HUES6 (cell line): ENCODE measurements around the gene EXOC6B.

ENCODE experiments used
- H3K27ac ChIP-seq: 2 replicates; pipeline ENCODE4 v1.7.0; 2013; ENCODE audit warnings: low read depth, mild to moderate bottlenecking, low read length, inconsistent platforms
- H3K27me3 ChIP-seq: 2 replicates; pipeline ENCODE4 v1.6.1; 2013; ENCODE audit warnings: low read length; ENCODE audit not compliant: control insufficient read depth, insufficient read depth
- H3K36me3 ChIP-seq: 2 replicates; pipeline ENCODE4 v1.6.1; 2013; ENCODE audit warnings: low read length; ENCODE audit not compliant: control insufficient read depth, insufficient read depth
- H3K4me1 ChIP-seq: 2 replicates; pipeline ENCODE4 v1.6.1; 2013; ENCODE audit warnings: low read length; ENCODE audit not compliant: control insufficient read depth, insufficient read depth
- H3K4me3 ChIP-seq: 2 replicates; pipeline ENCODE4 v1.5.1; 2013; ENCODE audit warnings: low read depth, low read length
- H3K9ac ChIP-seq: one replicate; pipeline ENCODE4 v1.6.1; 2013; ENCODE audit warnings: mild to moderate bottlenecking, low read length
- H3K9me3 ChIP-seq: 2 replicates; pipeline ENCODE4 v1.6.1; 2013; ENCODE audit warnings: low read depth, low read length; ENCODE audit not compliant: control insufficient read depth, insufficient read depth

Gene EXOC6B

DNA sequence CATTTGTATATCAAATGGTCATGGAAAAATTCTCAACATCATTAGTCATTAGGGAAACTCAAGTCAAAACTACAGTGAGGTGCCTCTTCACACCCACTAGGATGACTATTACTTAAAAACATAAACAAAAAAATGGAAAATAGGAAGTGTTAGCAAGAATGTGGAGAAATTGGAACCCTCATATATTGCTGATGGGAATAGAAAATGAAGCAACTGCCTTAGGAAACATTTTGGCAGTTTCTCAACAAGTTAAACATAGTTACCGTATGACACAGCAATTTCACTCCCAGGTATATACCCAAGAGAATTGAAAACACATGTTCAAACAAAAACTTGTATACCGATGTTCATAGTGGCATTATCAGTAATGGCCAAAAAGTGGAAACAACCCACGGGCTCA is 660.0 kb downstream of the EXOC6B start:
- Histone ChIP-seq H3K9me3 (no peaks in the 10 kb centered on the region), H3K27me3 (no peaks in the 10 kb centered on the region), H3K27ac (no peak overlapping the region), H3K4me3 (no peak overlapping the region), H3K4me1 (no peaks in the 10 kb centered on the region), H3K9ac (no peak overlapping the region), H3K36me3 (no peaks in the 10 kb centered on the region)

DNA sequence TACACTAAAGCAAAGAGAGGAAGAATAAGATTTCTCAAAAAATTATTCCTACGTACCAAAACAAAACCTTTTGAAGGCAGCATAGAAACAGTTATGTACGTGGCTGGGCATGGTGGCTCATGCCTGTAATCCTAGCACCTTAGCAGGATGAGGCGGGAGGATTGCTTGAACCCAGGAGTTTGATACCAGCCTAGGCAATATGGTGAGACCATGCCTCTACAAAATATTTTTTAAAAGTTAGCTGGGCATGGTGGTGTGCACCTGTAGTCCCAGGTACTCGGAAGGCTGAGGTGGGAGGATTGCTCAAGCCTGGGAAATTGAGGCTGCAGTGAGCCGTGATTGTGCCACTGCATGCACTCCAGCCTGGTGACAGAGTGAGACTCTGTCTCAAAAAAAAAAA is 663.3 kb downstream of the EXOC6B start:
- H3K4me3 ChIP-seq, result no peak overlapping the region
- H3K36me3 ChIP-seq, result no peaks in the 10 kb centered on the region
- H3K27ac ChIP-seq, result no peak overlapping the region
- H3K9me3 ChIP-seq, result no peaks in the 10 kb centered on the region
- no peaks in the 10 kb centered on the region for H3K27me3 ChIP-seq
- H3K4me1 ChIP-seq, result no peaks in the 10 kb centered on the region
- H3K9ac ChIP-seq, result no peak overlapping the region

DNA sequence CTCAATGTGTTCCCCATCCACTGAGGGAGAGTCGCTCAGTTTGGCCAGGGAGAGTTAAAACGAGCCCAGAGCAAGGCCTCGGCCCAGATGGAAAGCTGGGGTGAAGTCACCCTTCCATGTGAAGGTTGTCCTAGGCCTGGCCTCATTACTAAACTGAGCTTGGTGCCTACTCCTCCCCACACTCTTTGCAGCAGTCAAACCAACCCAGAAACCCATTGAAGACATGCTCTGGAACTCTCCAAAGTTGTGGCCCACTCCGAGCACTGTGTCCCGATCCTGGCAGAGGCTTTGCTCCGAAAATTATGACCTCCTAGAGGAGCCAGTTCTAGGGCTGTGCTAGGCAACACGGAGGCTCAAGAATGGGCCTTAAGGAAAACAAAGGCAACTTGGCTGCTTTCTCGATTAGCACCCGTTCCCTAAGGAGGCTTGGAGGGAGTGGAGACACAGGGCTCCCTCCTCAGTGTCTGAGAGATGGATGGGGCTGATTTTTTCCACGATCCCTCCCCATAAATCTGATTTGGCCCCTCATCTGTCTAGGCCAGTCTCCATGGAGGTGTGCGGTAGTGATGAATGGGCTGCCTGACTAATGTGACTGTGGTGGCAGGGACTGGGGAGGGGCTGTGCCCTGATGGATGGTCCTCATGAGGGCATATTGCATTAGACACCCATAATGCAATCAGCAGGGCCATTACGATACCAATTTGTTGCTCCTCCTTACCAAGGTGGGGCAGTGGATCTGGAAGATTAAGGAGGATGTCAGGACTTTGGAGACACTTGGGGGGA is 666.4 kb downstream of the EXOC6B start:
- no peaks in the 10 kb centered on the region for H3K36me3 ChIP-seq
- H3K9me3 ChIP-seq, result no peaks in the 10 kb centered on the region
- H3K27me3 ChIP-seq, result peaks cover 6% of the 10 kb centered on the region; the same call in 1 of the 2 replicates
- no peaks in the 10 kb centered on the region for H3K4me1 ChIP-seq
- H3K9ac ChIP-seq, result no peak overlapping the region
- no peak overlapping the region for H3K4me3 ChIP-seq
- H3K27ac ChIP-seq, result no peak overlapping the region

DNA sequence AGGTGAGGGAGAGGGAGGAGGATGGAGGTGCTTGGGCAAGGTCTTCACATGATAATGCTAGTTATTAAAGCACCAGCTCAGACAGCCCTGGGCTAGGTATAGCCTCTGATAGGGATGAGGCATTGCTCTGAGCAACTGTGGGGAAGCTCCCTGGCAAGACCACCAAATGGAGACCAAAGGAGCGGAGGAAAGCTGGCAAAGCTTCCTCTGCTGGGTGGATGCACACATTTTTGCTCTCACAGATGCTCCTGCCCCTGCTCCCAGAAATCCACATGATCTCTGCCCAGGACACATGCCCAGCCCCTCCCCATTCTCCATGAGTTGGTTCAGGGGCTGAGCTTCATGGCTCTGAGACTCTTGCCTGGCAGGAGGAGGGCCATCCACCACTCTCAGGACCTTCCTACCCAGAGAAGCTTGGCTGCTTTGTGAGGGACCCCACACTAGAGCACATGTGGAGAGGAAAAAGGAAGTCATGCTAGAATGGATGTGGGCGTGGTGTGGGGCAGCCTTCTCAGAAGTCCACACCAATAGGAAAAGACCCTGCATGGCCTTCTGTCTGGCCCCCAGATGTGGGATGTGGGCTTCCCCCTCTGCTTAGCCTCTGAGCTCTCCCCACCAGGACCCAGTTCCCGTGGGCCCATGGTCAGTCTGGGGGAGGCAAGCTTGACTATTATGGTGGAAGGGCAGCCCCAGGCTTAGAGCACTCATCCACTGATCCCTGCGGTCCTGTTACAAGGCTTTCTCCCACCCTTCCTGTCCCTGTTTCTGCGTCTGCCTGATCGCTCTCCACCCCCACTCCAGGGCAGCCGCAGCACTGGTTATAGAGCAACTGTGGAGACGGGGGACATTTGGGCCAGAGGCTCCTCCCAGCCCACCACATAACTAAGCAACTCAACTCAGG is 667.7 kb downstream of the EXOC6B start:
- no peaks in the 10 kb centered on the region for H3K4me1 ChIP-seq
- no peaks in the 10 kb centered on the region for H3K9me3 ChIP-seq
- no peaks in the 10 kb centered on the region for H3K36me3 ChIP-seq
- H3K27me3 ChIP-seq, result peaks cover 8% of the 10 kb centered on the region
- no peak overlapping the region for H3K4me3 ChIP-seq
- H3K27ac ChIP-seq, result no peak overlapping the region
- H3K9ac ChIP-seq, result no peak overlapping the region

DNA sequence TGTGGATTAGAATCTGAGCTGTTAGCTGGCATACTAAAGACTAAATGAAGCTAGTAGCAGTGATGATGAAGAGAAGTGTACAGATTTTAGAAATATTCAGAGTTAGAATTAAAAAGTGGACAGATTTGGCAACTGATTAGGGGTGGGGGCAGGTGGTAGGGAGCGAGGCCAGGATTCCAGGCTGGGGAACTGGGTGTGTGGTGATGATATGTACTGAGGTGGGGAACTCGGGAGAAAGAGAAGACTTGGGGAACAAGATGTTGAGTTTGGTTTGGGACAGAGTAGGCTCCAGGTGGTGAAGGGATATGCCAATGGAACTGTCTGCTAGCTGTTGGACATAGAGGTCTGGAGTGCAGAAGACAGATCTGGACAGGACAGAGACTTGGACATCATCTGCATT is 669.0 kb downstream of the EXOC6B start:
- Histone ChIP-seq H3K4me1 (no peaks in the 10 kb centered on the region), H3K27ac (no peak overlapping the region), H3K9ac (no peak overlapping the region), H3K4me3 (no peak overlapping the region), H3K27me3 (peaks cover 19% of the 10 kb centered on the region), H3K36me3 (no peaks in the 10 kb centered on the region), H3K9me3 (no peaks in the 10 kb centered on the region)

DNA sequence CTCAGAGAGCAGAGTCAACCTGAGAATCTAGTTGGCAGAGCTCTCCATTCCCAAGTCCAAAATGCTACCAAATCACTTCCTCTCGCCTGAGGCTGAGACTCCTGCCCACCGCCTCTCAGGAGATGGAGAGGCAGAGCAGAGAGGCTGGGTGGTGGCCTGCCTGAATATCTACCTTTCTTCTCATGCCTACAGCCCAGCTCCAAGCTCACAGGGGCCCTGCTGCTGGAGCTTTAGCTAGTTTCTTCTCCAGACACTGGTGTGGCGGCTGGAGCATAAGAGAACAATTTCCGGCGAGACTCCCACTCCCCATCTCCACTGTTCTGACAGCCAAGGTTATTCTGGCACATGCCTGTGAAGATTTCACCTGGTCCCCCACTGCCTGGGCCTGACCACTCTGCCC is 670.1 kb downstream of the EXOC6B start:
- Histone ChIP-seq H3K9ac (no peak overlapping the region), H3K27me3 (peaks cover 31% of the 10 kb centered on the region), H3K27ac (no peak overlapping the region), H3K4me3 (no peak overlapping the region), H3K36me3 (no peaks in the 10 kb centered on the region), H3K9me3 (no peaks in the 10 kb centered on the region), H3K4me1 (no peaks in the 10 kb centered on the region)

DNA sequence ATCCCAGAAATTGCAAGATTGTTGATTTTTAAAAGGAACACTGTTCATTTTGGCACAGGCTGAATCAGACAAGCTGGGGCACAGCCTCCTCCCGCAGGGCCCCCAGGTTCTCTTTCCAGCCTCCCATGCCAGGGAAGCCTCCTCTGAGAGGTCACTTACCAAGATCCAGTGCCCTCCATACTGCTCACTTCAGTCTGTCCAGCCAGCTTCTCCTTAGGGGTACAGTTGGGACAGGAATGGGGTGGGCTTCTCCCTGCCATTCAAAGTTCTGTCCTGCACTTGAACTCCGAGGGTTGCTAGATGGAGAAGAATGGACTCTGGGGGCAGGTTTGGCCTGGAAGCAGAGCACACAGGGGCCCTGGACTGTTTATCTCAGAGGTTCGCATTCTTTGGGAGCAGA is 670.7 kb downstream of the EXOC6B start:
- peaks cover under 1% of the 10 kb centered on the region for H3K4me1 ChIP-seq
- H3K4me3 ChIP-seq, result no peak overlapping the region
- H3K9ac ChIP-seq, result no peak overlapping the region
- no peaks in the 10 kb centered on the region for H3K36me3 ChIP-seq
- no peaks in the 10 kb centered on the region for H3K9me3 ChIP-seq
- peaks cover 37% of the 10 kb centered on the region for H3K27me3 ChIP-seq
- H3K27ac ChIP-seq, result no peak overlapping the region

DNA sequence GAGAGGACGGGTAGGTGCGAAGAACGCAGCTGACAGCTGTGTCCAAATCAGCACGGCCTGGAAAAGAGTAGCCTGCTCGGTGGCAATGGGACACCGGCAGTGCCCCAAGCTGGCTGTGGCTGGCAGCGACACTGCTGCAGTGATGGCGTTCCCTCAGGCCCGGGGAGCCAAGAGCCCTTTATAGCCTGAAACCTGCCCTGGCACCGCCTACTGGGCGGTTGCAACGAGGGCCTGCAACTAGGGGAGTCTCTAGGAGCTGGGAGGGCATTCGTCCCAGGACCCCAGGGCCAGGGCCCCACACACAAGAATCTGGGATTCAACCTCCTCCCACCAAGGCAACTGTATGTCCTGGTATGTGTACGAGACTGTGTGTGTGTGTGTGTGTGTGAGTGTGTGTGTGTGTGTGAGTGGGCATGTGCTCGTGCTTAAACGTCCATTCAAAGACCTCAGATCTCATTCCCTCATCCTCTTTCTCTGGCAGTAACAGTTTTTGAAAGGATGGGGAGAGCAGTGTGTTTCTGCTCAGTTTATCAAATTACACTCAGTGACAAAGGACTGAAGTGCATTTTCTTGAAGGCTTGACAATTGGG is 671.4 kb downstream of the EXOC6B start:
- H3K27ac ChIP-seq, result no peak overlapping the region
- no peak overlapping the region for H3K4me3 ChIP-seq
- H3K9me3 ChIP-seq, result no peaks in the 10 kb centered on the region
- H3K9ac ChIP-seq, result no peak overlapping the region
- H3K36me3 ChIP-seq, result no peaks in the 10 kb centered on the region
- H3K27me3 ChIP-seq, result peaks cover 43% of the 10 kb centered on the region
- H3K4me1 ChIP-seq, result peaks cover 7% of the 10 kb centered on the region

DNA sequence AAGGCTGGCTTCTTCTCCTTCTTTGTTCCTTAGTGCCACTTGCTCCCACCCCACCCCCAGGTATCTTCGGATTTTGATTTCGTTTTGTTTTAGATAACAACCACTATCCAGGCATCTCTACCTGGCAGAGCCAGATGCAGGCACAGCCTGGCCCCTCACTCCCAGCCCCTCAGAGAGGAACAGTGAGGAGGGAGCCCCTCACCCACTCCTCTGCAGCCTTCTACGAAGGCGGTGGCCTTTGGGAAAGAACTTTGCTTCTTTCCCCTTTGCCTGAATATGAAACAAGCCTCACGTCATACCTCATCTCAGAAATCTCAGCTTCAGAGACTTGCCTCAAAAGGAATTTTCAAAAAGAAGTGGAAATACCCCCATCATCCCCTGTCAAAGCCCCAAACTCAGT is 671.9 kb downstream of the EXOC6B start:
- no peak overlapping the region for H3K4me3 ChIP-seq
- peaks cover 9% of the 10 kb centered on the region for H3K4me1 ChIP-seq
- no peaks in the 10 kb centered on the region for H3K36me3 ChIP-seq
- H3K27me3 ChIP-seq, result peaks cover 49% of the 10 kb centered on the region
- H3K9ac ChIP-seq, result no peak overlapping the region
- no peak overlapping the region for H3K27ac ChIP-seq
- no peaks in the 10 kb centered on the region for H3K9me3 ChIP-seq

DNA sequence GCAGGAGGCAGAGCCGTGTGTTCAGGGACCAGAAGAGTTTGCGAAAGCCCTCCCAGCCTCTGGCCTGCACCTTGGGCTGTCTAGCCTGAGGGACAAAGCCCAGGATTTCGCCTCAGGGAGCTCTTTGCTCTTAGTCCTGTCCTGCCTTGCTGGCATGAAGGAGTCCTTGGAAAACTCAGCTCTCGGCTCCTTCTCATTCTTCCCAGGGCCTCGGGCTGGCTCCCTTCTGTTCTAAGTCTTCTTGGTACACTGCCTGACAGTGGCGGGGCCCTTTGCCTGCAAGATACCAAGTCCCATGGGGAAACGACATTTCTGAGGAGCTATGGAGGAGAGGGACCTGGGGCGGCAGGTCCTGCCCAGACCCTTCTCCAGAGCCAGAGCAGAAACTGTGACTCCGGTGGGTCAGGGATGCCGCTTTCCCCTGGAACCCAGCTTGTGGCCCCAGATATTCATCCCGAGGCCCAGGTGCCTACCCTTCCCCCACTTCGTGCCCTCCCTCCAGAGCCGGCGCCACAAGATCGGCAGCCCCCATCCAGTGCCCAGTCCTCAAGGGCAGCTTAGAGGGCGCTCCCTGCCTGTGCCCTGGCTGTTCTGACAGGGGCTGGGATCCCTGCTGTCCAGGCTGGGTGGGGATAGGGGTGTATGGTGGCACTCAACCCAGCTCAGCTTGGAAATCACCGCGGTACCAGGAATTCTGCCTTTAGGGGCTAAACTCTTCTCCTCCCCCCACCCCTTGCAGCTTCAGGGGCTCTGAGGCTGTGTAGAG is 672.6 kb downstream of the EXOC6B start:
- no peaks in the 10 kb centered on the region for H3K36me3 ChIP-seq
- H3K9ac ChIP-seq, result no peak overlapping the region
- peaks cover 9% of the 10 kb centered on the region for H3K4me1 ChIP-seq
- no peak overlapping the region for H3K4me3 ChIP-seq
- H3K27ac ChIP-seq, result no peak overlapping the region
- H3K9me3 ChIP-seq, result no peaks in the 10 kb centered on the region
- H3K27me3 ChIP-seq, result peaks cover 54% of the 10 kb centered on the region
